ENCODE measurements around the gene SDC3.

DNA sequence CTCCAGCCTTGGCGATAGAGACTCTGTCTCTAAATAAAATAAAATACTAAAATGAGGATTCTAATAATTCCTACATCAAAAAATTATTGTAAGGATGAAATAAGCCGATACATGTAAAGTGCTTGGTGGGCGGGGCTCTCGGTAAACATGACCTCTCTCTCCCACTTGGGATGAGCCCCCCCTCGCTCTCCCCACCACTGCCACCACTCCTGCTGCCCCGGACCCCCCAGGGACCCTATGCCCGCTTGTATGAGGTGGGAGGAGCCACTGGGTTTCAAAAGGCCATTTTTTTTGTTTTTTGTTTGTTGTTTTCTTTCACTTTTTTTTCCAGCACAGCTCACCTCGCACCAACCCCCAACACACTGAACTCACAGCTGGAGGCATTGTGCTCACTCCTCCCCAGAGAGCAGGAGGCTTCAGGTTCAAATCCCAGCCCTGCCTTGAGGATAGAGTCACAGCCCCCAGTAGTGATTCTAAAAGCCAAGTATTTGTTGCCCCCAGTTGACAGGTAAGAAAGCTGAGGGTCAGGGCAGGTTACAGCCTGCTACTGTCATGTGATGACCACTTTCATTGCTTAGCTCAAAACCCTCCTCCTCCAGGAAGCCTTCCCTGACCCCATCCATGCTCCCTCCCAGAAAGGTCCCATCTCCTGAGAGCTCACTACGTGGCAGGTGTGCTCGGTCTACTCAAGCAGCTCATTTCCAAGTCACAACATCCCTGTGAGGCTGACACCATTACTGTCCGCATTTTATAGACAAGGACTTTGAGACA is 4.2 kb downstream of the SDC3 start:
- no peak for TF ChIP-seq REST (IDR thresholded peaks at IDR 0.05; ENCODE audit: insufficient read depth in 1 of 2, low read depth in 2 of 2, low read length in 2 of 2)
- TF ChIP-seq SIN3A (IDR thresholded peaks at IDR 0.05; ENCODE audit: borderline replicate concordance, insufficient read depth, low read length), result no peak
- no peak for TF ChIP-seq POLR2AphosphoS5 (IDR thresholded peaks at IDR 0.05; ENCODE audit: low read depth, low read length)

Data from PFSK-1 (cell line).